ENCODE measurements around the gene FEZ2. TPM values are rescaled to one million over a fixed set of nuclear protein-coding genes. Genes with fewer than 3 reads are reported as not detected.
A peak's percentile ranks its signal among the peaks of the same experiment; 100 is the strongest.

FEZ2 gene
- total RNA-seq, 1 experiment from 2014 or later, result 52.6 TPM

GRCh38 chr2:36544638-36545338, 53.2 kb downstream of the FEZ2 start:
- ChIA-PET CTCF (no interaction called here), POLR2A (ENCODE audit: unreplicated experiment) (interaction anchor here (0.5 to 0.9 kb wide), 2 partner anchors 16 to 192 kb away, joined by 3 to 4 read pairs; no protein-coding TSS in a partner anchor)
- intact Hi-C loops (cut with micrococcal nuclease), result loop anchor here (1.0 kb wide), 1 partner anchor 33 kb away; no protein-coding TSS in a partner anchor
- Histone ChIP-seq H3K36me3 (ENCODE audit: low read depth, low read length) (peaks cover 59% of the 10 kb centered on the region), H3F3A (ENCODE audit: low read length, unreplicated experiment) (no peaks in the 10 kb centered on the region), H3K4me3 (ENCODE audit: low read length) (no peak overlapping the region), H2AFZ (ENCODE audit: low read length) (no peak overlapping the region), H3K79me2 (ENCODE audit: low read length) (no peaks in the 10 kb centered on the region), H3K4me1 (ENCODE audit: insufficient read depth, low read length) (peaks cover 1% of the 10 kb centered on the region), H3K9ac (ENCODE audit: low read length) (no peak overlapping the region), H3K27ac (ENCODE audit: low read length) (no peak overlapping the region), H3K27me3 (ENCODE audit: low read length) (no peaks in the 10 kb centered on the region), H3K9me3 (ENCODE audit: low read length) (no peaks in the 10 kb centered on the region), H4K20me1 (ENCODE audit: low read length) (no peaks in the 10 kb centered on the region), H3K9me2 (replicated peaks; ENCODE audit: low read length) (no peaks in the 10 kb centered on the region), H3K4me2 (ENCODE audit: low read length) (no peak overlapping the region)
- DNase-seq (peak; percentile 35), ATAC-seq (peak; percentile 5; the same call in 1 of the 2 replicates)
- TF ChIP-seq, protein P1, sequence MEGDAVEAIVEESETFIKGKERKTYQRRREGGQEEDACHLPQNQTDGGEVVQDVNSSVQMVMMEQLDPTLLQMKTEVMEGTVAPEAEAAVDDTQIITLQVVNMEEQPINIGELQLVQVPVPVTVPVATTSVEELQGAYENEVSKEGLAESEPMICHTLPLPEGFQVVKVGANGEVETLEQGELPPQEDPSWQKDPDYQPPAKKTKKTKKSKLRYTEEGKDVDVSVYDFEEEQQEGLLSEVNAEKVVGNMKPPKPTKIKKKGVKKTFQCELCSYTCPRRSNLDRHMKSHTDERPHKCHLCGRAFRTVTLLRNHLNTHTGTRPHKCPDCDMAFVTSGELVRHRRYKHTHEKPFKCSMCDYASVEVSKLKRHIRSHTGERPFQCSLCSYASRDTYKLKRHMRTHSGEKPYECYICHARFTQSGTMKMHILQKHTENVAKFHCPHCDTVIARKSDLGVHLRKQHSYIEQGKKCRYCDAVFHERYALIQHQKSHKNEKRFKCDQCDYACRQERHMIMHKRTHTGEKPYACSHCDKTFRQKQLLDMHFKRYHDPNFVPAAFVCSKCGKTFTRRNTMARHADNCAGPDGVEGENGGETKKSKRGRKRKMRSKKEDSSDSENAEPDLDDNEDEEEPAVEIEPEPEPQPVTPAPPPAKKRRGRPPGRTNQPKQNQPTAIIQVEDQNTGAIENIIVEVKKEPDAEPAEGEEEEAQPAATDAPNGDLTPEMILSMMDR (conservative IDR thresholded peaks at IDR 0.05; ENCODE audit: low read depth, low read length), result peak; percentile 65
- no peak for TF ChIP-seq EZH2phosphoT487 (IDR thresholded peaks at IDR 0.05; ENCODE audit: borderline replicate concordance, low read length)
- no TSS peak for BruUV-seq (replicated peaks)

DNA sequence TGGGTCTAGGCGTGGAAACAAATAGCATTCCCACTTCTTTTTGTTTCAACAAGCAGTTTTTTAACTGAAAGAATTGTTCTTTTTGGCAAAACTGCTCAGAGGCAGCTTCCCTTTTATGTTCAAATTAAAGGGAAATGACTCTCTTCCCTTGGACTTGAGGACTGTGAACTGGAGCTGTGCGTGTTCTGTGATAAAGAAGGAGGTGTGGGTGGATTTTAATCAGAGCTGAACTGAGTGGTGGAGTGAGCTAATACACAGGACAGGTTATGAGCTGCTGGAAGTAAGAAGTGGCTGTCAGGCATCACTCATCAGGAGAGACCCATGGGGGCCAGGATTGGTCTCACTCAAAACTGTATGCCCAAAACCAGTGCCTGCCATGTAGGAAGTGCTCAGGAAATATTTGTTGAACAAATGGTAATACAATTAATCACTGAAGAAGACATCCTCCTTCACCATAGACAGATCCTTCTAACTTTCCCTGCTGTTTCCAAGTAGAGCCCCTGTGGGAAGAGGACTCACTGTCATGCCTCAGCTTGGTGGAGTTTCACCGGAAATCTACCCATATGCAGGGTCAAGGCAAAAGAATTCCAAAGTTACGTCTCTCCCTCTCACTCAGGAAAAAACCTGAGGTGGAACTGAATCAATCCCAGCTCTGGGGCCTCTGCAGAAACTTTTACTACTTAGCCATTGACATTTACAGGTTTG, 55.9 kb downstream of the FEZ2 start:
- TF ChIP-seq EZH2 (IDR thresholded peaks at IDR 0.05; ENCODE audit: low read length, unreplicated experiment) (no peak), EZH2phosphoT487 (IDR thresholded peaks at IDR 0.05; ENCODE audit: borderline replicate concordance, low read length) (no peak)
- TF ChIP-seq, protein P1 (conservative IDR thresholded peaks at IDR 0.05; ENCODE audit: low read depth, low read length), result no peak
- H2AFZ ChIP-seq (ENCODE audit: low read length), result no peak overlapping the region
- intact Hi-C loops (cut with micrococcal nuclease), result no loop called here
- DNase-seq (no peak), ATAC-seq (peak; percentile 5)
- CTCF ChIA-PET, result no interaction called here
- H3F3A ChIP-seq (ENCODE audit: low read length, unreplicated experiment), result no peaks in the 10 kb centered on the region
- TSS peak; percentile 0 for BruUV-seq (replicated peaks)
- no peaks in the 10 kb centered on the region for H3K9me3 ChIP-seq (ENCODE audit: low read length)
- H3K9ac ChIP-seq (ENCODE audit: low read length), result no peak overlapping the region
- POLR2A ChIA-PET (ENCODE audit: unreplicated experiment), result no interaction called here
- no peaks in the 10 kb centered on the region for H3K27me3 ChIP-seq (ENCODE audit: low read length)
- H3K4me1 ChIP-seq (ENCODE audit: insufficient read depth, low read length), result peaks cover 8% of the 10 kb centered on the region
- no peaks in the 10 kb centered on the region for H3K9me2 ChIP-seq (replicated peaks; ENCODE audit: low read length)
- H3K79me2 ChIP-seq (ENCODE audit: low read length), result no peaks in the 10 kb centered on the region
- no peak overlapping the region for H3K4me3 ChIP-seq (ENCODE audit: low read length)
- H4K20me1 ChIP-seq (ENCODE audit: low read length), result no peaks in the 10 kb centered on the region
- H3K36me3 ChIP-seq (ENCODE audit: low read depth, low read length), result peaks cover 49% of the 10 kb centered on the region
- H3K27ac ChIP-seq (ENCODE audit: low read length), result no peak overlapping the region
- no peak overlapping the region for H3K4me2 ChIP-seq (ENCODE audit: low read length)
